KMS-11 (cell line): ENCODE results near the gene MED16.
"Not testable (repeated sequence)": the region's sequence is repeated elsewhere in the genome, so short reads cannot be mapped to it uniquely, and the experiment has no call there.

ENCODE experiments used
- H2AFZ ChIP-seq: fragments of 200-600 bp; sonication (generic); 2 replicates; pipeline ENCODE4 v1.6.1; 2016; ENCODE audit warnings: antibody characterized with exemption, mixed run types, low read depth
- H3K27ac ChIP-seq: fragments of 200-600 bp; sonication (generic); 2 replicates; pipeline ENCODE4 v1.6.1; 2016; ENCODE audit warnings: mild to moderate bottlenecking, mixed run types
- H3K27me3 ChIP-seq: fragments of 200-600 bp; sonication (generic); 2 replicates; pipeline ENCODE4 v1.6.1; 2017; ENCODE audit warnings: mild to moderate bottlenecking, low read depth, mixed run types, moderate library complexity; ENCODE audit not compliant: insufficient read depth
- H3K36me3 ChIP-seq: fragments of 200-600 bp; sonication (generic); 2 replicates; pipeline ENCODE4 v1.6.1; 2017; ENCODE audit warnings: mild to moderate bottlenecking, mixed run types; ENCODE audit not compliant: insufficient read depth
- H3K4me1 ChIP-seq: fragments of 200-600 bp; sonication (generic); 2 replicates; pipeline ENCODE4 v1.6.1; 2016; ENCODE audit warnings: mild to moderate bottlenecking, low read depth, mixed run types; ENCODE audit not compliant: poor library complexity, severe bottlenecking
- H3K4me2 ChIP-seq: fragments of 200-600 bp; sonication (generic); 2 replicates; pipeline ENCODE4 v1.7.0; 2016; ENCODE audit warnings: mild to moderate bottlenecking, mixed run types
- H3K4me3 ChIP-seq: fragments of 200-600 bp; sonication (generic); IDR thresholded peaks from 2 replicates; pipeline ENCODE4 v1.6.1; 2017; ENCODE audit warnings: low read depth, low read length, mixed read lengths; ENCODE audit not compliant: insufficient read depth
- H3K79me2 ChIP-seq: fragments of 200-600 bp; sonication (generic); 2 replicates; pipeline ENCODE4 v1.6.1; 2016; ENCODE audit warnings: low read depth, mixed run types; ENCODE audit not compliant: insufficient read depth
- H3K9ac ChIP-seq: fragments of 200-600 bp; sonication (generic); 2 replicates; pipeline ENCODE4 v1.6.1; 2016; ENCODE audit warnings: mild to moderate bottlenecking, mixed run types
- H4K20me1 ChIP-seq: fragments of 200-600 bp; sonication (generic); 2 replicates; pipeline ENCODE4 v1.6.1; 2016; ENCODE audit warnings: mild to moderate bottlenecking, mixed run types; ENCODE audit not compliant: insufficient read depth
- TF ChIP-seq, protein P1 (sequence below): fragments of 200-600 bp; sonication (generic); conservative IDR thresholded peaks from 2 replicates; pipeline ENCODE4 v1.6.1; 2017; ENCODE audit warnings: low read depth, mild to moderate bottlenecking, antibody characterized with exemption, low read length, moderate library complexity, mixed read lengths

The MED16 gene

GRCh38 chr19:892243-892893 is 619 bp downstream of the MED16 start:
- no peak overlapping the region for H2AFZ ChIP-seq
- H3K36me3 ChIP-seq, result no peaks in the 10 kb centered on the region
- no peak overlapping the region for H3K4me3 ChIP-seq
- peak overlapping the region; percentile 91 for H3K4me2 ChIP-seq
- H3K27me3 ChIP-seq, result no peaks in the 10 kb centered on the region
- peak overlapping the region; percentile 67; the same call in 1 of the 2 replicates for H3K9ac ChIP-seq
- H3K79me2 ChIP-seq, result peaks cover 9% of the 10 kb centered on the region; the same call in 1 of the 2 replicates
- H3K4me1 ChIP-seq, result no peaks in the 10 kb centered on the region
- H3K27ac ChIP-seq, result peak overlapping the region; percentile 33; the same call in 1 of the 2 replicates
- no peaks in the 10 kb centered on the region for H4K20me1 ChIP-seq
- TF ChIP-seq, protein P1, sequence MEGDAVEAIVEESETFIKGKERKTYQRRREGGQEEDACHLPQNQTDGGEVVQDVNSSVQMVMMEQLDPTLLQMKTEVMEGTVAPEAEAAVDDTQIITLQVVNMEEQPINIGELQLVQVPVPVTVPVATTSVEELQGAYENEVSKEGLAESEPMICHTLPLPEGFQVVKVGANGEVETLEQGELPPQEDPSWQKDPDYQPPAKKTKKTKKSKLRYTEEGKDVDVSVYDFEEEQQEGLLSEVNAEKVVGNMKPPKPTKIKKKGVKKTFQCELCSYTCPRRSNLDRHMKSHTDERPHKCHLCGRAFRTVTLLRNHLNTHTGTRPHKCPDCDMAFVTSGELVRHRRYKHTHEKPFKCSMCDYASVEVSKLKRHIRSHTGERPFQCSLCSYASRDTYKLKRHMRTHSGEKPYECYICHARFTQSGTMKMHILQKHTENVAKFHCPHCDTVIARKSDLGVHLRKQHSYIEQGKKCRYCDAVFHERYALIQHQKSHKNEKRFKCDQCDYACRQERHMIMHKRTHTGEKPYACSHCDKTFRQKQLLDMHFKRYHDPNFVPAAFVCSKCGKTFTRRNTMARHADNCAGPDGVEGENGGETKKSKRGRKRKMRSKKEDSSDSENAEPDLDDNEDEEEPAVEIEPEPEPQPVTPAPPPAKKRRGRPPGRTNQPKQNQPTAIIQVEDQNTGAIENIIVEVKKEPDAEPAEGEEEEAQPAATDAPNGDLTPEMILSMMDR, result no peak

GRCh38 chr19:891421-892200 is 1.4 kb downstream of the MED16 start:
- H3K36me3 ChIP-seq, H3K27ac ChIP-seq, H3K4me1 ChIP-seq, H3K79me2 ChIP-seq, H3K4me3 ChIP-seq, H3K27me3 ChIP-seq, H2AFZ ChIP-seq, H4K20me1 ChIP-seq: not testable (repeated sequence)
- peak overlapping the region; percentile 91 for H3K4me2 ChIP-seq
- peak overlapping the region; percentile 67; the same call in 1 of the 2 replicates for H3K9ac ChIP-seq

- Histone ChIP-seq H3K4me1 (no peaks in the 10 kb centered on the region), H3K4me2 (no peak overlapping the region), H3K27ac (no peak overlapping the region)
Measured at GRCh38 chr19:890831-891230, 2.2 kb downstream of the MED16 start.

DNA sequence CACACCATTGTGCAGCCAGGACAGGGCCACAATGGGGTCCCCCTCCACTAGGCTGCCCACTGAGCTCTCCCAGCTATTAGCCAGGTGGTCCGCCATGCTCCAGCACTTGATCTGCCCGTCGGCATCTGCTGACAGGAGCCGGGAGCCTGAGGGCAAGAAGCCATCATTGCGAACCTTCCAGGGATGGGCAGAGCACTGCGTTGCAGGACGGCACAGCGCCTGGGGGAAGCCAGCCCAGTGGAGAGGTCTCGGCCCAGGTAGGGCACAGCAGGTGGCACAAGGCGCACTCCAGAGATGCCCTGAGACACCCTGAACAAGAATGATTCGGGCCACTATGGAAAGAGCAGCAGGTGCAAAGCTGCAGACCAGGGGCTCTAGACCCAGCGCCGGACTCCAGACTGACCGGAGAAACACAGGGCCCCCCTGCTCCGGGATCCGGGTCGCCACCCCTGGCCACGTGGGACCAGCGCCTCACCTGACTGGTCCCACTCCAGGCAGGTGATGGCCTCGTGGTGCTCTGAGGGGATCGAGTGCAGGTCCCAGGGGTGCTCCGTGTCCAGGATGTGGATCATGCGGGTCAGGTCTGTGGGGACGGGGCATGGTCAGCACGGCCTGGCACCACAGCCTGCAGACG is 3.2 kb downstream of the MED16 start:
- Histone ChIP-seq H3K27ac (no peak overlapping the region), H3K9ac (no peak overlapping the region), H3K4me2 (no peak overlapping the region), H3K27me3 (no peaks in the 10 kb centered on the region), H3K79me2 (peaks cover 9% of the 10 kb centered on the region; the same call in 1 of the 2 replicates), H4K20me1 (no peaks in the 10 kb centered on the region), H2AFZ (no peak overlapping the region), H3K4me3 (no peak overlapping the region), H3K4me1 (no peaks in the 10 kb centered on the region), H3K36me3 (no peaks in the 10 kb centered on the region)
- TF ChIP-seq, protein P1, result no peak

More at GRCh38 chr19:890831-891230, 2.2 kb downstream of the MED16 start:
- no peaks in the 10 kb centered on the region for H4K20me1 ChIP-seq
- H3K27me3 ChIP-seq, result no peaks in the 10 kb centered on the region
- no peak overlapping the region for H3K4me3 ChIP-seq
- no peak overlapping the region for H2AFZ ChIP-seq
- no peaks in the 10 kb centered on the region for H3K36me3 ChIP-seq
- TF ChIP-seq, protein P1, result no peak
- H3K9ac ChIP-seq, result no peak overlapping the region
- H3K79me2 ChIP-seq, result peaks cover 9% of the 10 kb centered on the region; the same call in 1 of the 2 replicates
